ENCODE measurements around the gene EIF2D.

EIF2D gene

DNA sequence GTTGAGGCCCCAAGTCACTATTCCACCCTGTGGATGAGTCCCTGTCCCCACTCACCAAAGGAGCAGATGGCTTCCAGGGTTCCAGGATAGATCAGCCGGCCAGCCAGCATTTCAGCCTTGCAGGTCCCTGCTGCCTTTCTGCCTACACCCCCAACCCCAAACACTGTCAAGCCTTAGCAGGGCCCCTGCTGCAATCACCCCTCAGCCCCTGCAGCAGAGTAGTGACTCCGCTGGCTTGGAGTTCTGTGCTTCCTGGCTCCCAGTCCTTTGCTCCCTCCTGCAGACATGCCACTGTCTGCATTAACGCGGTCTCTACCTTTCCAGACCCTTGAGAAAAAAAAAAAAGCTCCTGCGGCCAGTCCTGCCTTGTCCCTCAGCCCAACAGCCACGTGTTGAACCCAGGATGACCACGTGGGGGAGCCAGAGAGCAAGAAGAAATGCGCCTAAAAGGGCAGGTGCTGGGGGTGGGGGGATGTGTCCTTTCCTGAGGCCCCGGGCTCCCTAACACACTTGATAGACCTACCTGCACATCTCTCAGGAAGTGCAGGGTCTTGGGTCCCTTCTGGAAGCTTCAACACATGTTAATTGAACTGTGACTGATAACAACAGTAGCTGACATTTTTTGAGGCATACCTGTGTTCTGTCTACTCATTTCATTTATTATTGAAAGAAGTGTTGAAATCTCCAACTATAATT lies 67.6 kb downstream of the EIF2D start:
- peak; percentile 35 for DNase-seq
